B cell (primary cell): ENCODE data around the gene ERCC1.

Source experiments
- EZH2 ChIP-seq: IDR thresholded peaks from 2 replicates; pipeline ENCODE4 v1.6.1; 2012; ENCODE audit warnings: borderline replicate concordance, low read depth, mild to moderate bottlenecking, moderate library complexity, low read length; ENCODE audit not compliant: insufficient read depth, poor library complexity, severe bottlenecking
- TF ChIP-seq, protein P1 (sequence below): fragments of 200-600 bp; IDR thresholded peaks from one replicate; pipeline ENCODE4 v1.8.0; 2022; ENCODE audit warnings: antibody characterized with exemption, mild to moderate bottlenecking

DNA sequence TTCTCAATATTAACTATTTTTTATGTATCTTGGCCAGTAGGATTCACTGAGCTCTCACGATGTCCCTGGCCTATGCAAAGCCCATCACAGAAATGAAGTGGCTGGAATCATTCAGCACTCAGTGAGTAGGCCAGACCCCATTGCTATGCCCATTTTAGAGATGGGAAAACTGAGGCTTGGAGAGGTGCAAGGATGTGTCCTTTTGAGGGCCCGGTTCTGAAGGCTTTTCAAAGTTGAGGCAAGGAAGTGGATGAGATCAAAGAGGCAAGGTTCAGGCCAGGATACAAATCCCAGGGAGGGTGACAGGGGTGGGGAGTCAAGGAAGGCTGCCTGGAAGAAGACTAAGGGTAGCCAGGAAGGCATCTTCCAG lies 18.7 kb upstream of the ERCC1 start:
- TF ChIP-seq, protein P1, sequence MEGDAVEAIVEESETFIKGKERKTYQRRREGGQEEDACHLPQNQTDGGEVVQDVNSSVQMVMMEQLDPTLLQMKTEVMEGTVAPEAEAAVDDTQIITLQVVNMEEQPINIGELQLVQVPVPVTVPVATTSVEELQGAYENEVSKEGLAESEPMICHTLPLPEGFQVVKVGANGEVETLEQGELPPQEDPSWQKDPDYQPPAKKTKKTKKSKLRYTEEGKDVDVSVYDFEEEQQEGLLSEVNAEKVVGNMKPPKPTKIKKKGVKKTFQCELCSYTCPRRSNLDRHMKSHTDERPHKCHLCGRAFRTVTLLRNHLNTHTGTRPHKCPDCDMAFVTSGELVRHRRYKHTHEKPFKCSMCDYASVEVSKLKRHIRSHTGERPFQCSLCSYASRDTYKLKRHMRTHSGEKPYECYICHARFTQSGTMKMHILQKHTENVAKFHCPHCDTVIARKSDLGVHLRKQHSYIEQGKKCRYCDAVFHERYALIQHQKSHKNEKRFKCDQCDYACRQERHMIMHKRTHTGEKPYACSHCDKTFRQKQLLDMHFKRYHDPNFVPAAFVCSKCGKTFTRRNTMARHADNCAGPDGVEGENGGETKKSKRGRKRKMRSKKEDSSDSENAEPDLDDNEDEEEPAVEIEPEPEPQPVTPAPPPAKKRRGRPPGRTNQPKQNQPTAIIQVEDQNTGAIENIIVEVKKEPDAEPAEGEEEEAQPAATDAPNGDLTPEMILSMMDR, result no peak
- no peak for TF ChIP-seq EZH2
